Measurements from ENCODE around the gene TCF4.

TCF4 gene

GRCh38 chr18:55287935-55288868 lies 299.8 kb downstream of the TCF4 start:
- ATAC-seq, result no peak
- no peak for TF ChIP-seq OSR1 (CRISPR knock-in tag; IDR thresholded peaks at IDR 0.05)
- no peak for TF ChIP-seq TCF4 (CRISPR knock-in tag; IDR thresholded peaks at IDR 0.05; ENCODE audit: borderline replicate concordance)
- TF ChIP-seq CSDC2 (CRISPR knock-in tag; IDR thresholded peaks at IDR 0.05), result no peak
- peak; percentile 85 for TF ChIP-seq CREB5 (CRISPR knock-in tag; IDR thresholded peaks at IDR 0.05; ENCODE audit: low read depth)
- TF ChIP-seq TSHZ2 (CRISPR knock-in tag; IDR thresholded peaks at IDR 0.05), result peak; percentile 32; the same call in 1 of the 2 replicates
- TF ChIP-seq PPARA (CRISPR knock-in tag; IDR thresholded peaks at IDR 0.05; ENCODE audit: borderline replicate concordance), result peak; percentile 84; the same call in 1 of the 2 replicates
- TF ChIP-seq ZNF565 (CRISPR knock-in tag; conservative IDR thresholded peaks at IDR 0.05; ENCODE audit: low read depth), result no peak
- TF ChIP-seq ZNF70 (CRISPR knock-in tag; IDR thresholded peaks at IDR 0.05), result peak; percentile 82
- TF ChIP-seq ZC3H10 (CRISPR knock-in tag; IDR thresholded peaks at IDR 0.05), result no peak

DNA sequence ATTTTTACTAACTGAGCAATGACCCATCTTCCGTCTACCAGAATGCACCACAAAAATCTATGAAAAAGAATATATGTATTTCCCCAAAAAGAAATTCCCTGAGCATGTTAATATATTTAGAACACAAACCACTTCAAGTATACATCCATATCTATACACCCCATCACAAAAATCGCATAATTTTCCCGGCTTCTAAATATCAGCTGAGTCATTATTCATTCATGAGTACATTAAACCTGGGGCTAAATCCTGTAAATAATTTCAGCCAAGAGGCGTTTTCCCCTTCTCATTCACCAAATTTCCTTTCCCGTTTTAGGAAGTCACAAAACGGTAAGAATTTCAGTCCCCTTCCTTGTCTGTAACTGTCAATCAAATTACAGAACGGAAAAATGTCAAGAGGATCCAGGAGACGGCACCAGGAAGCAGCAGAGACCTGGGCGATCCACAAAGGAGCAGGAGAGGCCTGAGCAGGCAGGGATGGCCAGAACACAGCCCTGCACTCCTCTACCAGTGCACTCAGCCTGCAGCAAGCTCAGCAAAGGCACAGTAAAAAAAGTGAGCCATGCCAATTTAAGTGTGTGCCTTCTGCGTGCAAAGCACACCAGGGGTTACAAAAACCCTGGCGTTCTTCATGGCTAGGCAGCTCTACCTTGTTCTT lies 300.7 kb downstream of the TCF4 start:
- peak; percentile 70 for ATAC-seq
- TF ChIP-seq TCF4 (CRISPR knock-in tag; IDR thresholded peaks at IDR 0.05; ENCODE audit: borderline replicate concordance) (no peak), ZNF8 (CRISPR knock-in tag; IDR thresholded peaks at IDR 0.05) (no peak), ZNF565 (CRISPR knock-in tag; conservative IDR thresholded peaks at IDR 0.05; ENCODE audit: low read depth) (no peak), ZC3H10 (CRISPR knock-in tag; IDR thresholded peaks at IDR 0.05) (no peak), TSHZ2 (CRISPR knock-in tag; IDR thresholded peaks at IDR 0.05) (peak; percentile 48; the same call in 1 of the 2 replicates)

DNA sequence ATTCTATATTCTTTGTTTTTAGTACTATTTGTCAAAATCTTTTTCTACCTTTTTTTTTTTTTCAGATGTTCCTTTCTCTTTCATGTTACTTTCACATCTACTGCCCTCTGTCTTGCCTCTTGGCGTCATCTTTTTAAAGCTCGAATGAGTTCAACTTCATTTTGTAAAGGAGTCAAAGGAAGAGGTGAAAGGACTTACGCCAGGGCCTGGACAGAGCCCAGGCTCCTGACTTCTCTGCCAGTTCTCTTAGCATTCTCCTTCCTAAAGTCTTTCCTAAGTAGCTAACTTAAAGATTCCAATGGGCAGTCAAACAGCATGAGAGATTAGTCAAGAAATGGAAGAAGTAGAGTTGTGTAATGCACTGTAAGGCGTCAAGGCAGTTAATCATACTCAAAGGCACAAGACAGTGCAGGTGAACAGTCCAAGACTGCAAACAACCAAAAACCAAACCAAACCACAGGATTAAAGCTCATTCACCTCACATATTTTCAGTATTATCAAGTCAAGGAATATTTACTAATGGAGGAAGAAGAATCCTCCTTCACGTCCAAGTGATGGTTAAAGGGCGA lies 301.7 kb downstream of the TCF4 start:
- ATAC-seq, result no peak
- no peak for TF ChIP-seq ARNTL (CRISPR knock-in tag; IDR thresholded peaks at IDR 0.05; ENCODE audit: borderline replicate concordance, low read depth)
- no peak for TF ChIP-seq PATZ1 (CRISPR knock-in tag; IDR thresholded peaks at IDR 0.05; ENCODE audit: borderline replicate concordance)
- TF ChIP-seq, protein P1, sequence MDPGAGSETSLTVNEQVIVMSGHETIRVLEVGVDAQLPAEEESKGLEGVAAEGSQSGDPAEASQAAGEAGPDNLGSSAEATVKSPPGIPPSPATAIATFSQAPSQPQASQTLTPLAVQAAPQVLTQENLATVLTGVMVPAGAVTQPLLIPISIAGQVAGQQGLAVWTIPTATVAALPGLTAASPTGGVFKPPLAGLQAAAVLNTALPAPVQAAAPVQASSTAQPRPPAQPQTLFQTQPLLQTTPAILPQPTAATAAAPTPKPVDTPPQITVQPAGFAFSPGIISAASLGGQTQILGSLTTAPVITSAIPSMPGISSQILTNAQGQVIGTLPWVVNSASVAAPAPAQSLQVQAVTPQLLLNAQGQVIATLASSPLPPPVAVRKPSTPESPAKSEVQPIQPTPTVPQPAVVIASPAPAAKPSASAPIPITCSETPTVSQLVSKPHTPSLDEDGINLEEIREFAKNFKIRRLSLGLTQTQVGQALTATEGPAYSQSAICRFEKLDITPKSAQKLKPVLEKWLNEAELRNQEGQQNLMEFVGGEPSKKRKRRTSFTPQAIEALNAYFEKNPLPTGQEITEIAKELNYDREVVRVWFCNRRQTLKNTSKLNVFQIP (CRISPR knock-in tag; IDR thresholded peaks at IDR 0.05; ENCODE audit: borderline replicate concordance, low read depth), result no peak
- TF ChIP-seq TSHZ2 (CRISPR knock-in tag; IDR thresholded peaks at IDR 0.05), result no peak
- no peak for TF ChIP-seq TCF4 (CRISPR knock-in tag; IDR thresholded peaks at IDR 0.05; ENCODE audit: borderline replicate concordance)
- no peak for TF ChIP-seq SNAI2 (CRISPR knock-in tag; IDR thresholded peaks at IDR 0.05)
- TF ChIP-seq ZNF8 (CRISPR knock-in tag; IDR thresholded peaks at IDR 0.05), result no peak
- no peak for TF ChIP-seq OSR1 (CRISPR knock-in tag; IDR thresholded peaks at IDR 0.05)
- TF ChIP-seq ESRRG (CRISPR knock-in tag; IDR thresholded peaks at IDR 0.05), result no peak
- no peak for TF ChIP-seq ZFP30 (CRISPR knock-in tag; IDR thresholded peaks at IDR 0.05)
- TF ChIP-seq BACH2 (CRISPR knock-in tag; IDR thresholded peaks at IDR 0.05; ENCODE audit: borderline replicate concordance), result no peak
- TF ChIP-seq GLIS3 (CRISPR knock-in tag; IDR thresholded peaks at IDR 0.05), result no peak
- no peak for TF ChIP-seq CSDC2 (CRISPR knock-in tag; IDR thresholded peaks at IDR 0.05)
- TF ChIP-seq ZNF70 (CRISPR knock-in tag; IDR thresholded peaks at IDR 0.05), result no peak
- no peak for TF ChIP-seq CREB5 (CRISPR knock-in tag; IDR thresholded peaks at IDR 0.05; ENCODE audit: low read depth)

All from SK-N-SH treated with all-trans-retinoic acid at 6 μM for 48 hours (cell line).